CD4-positive, alpha-beta T cell (primary cell): Measurements from ENCODE around the gene CGB8. TPM values are rescaled to one million over a fixed set of nuclear protein-coding genes. Genes with fewer than 3 reads are reported as not detected.

ENCODE experiments used
- ATAC-seq: fragments of 200-7000 bp; cut with Tn5 transposase; one replicate; pipeline ENCODE4 v1.10.0; 2022; ENCODE audit warnings: mild to moderate bottlenecking; ENCODE audit not compliant: poor library complexity
- CTCF ChIA-PET: fragments of 350-600 bp; sonication (Branson Sonifier 250); formaldehyde crosslinking; loops from one replicate; lab custom pipeline; 2021; ENCODE audit warnings: antibody characterized with exemption, inconsistent platforms; lab: Charles Lee
- POLR2A ChIA-PET: fragments of 350-600 bp; sonication (Branson Sonifier 250); formaldehyde crosslinking; loops from one replicate; lab custom pipeline; 2021; ENCODE audit warnings: antibody characterized with exemption, inconsistent platforms; lab: Charles Lee
- DNase-seq, 14 experiments: peaks; one replicate each; pipeline ENCODE4 v3.0.0-alpha.2; 2013 to 2020; ENCODE audit warnings: mixed read lengths in 2 of 14
- H3K27ac ChIP-seq, 2 donors: one replicate each; pipeline versions ENCODE4 v1.5.1 to v1.7.0; 2013; ENCODE audit warnings: low read length in 2 of 2, low read depth in 1 of 2, mild to moderate bottlenecking in 1 of 2
- H3K27me3 ChIP-seq, 2 experiments: 1 replicate in 1 of 2; 2 replicates in 1 of 2; pipeline versions ENCODE4 v1.6.1 to v1.7.0; 2013; ENCODE audit warnings: low read length in 2 of 2, control low read depth in 1 of 2, mild to moderate bottlenecking in 1 of 2, moderate library complexity in 1 of 2; ENCODE audit not compliant: insufficient read depth in 2 of 2, control insufficient read depth in 1 of 2
- H3K36me3 ChIP-seq: one replicate; pipeline ENCODE4 v1.6.1; 2013; ENCODE audit warnings: low read length, control low read depth; ENCODE audit not compliant: insufficient read depth
- H3K4me1 ChIP-seq: one replicate; pipeline ENCODE4 v1.6.1; 2013; ENCODE audit warnings: low read length, control low read depth; ENCODE audit not compliant: insufficient read depth
- H3K4me3 ChIP-seq: one replicate; pipeline ENCODE4 v1.5.1; 2013; ENCODE audit warnings: mild to moderate bottlenecking, low read length, moderate library complexity
- H3K9me3 ChIP-seq, 2 experiments: 1 replicate in 1 of 2; 2 replicates in 1 of 2; pipeline versions ENCODE4 v1.6.1 to v1.7.0; 2013; ENCODE audit warnings: low read length in 2 of 2, mild to moderate bottlenecking in 2 of 2, control low read depth in 1 of 2, moderate library complexity in 1 of 2; ENCODE audit not compliant: control insufficient read depth in 1 of 2, insufficient read depth in 1 of 2
- H3K27ac Mint-ChIP-seq: one replicate; pipeline ENCODE4 v1.8.0; 2020; ENCODE audit warnings: mixed read lengths
- H3K27me3 Mint-ChIP-seq: one replicate; pipeline ENCODE4 v1.8.0; 2021; ENCODE audit warnings: mixed read lengths
- H3K36me3 Mint-ChIP-seq: one replicate; pipeline ENCODE4 v1.8.0; 2021; ENCODE audit warnings: low read depth, mixed read lengths
- H3K4me1 Mint-ChIP-seq: one replicate; pipeline ENCODE4 v1.8.0; 2021; ENCODE audit warnings: low read depth, mixed read lengths
- H3K4me3 Mint-ChIP-seq: one replicate; pipeline ENCODE4 v1.8.0; 2020; ENCODE audit warnings: mild to moderate bottlenecking, mixed read lengths
- H3K9me3 Mint-ChIP-seq: one replicate; pipeline ENCODE4 v1.8.0; 2020; ENCODE audit warnings: mixed read lengths
- intact Hi-C, 2 experiments: fragments of 100-400 bp; cut with DNase I in 1 of 2; cut with micrococcal nuclease in 1 of 2; formaldehyde crosslinking; loops; one replicate each; pipeline versions ENCODE4 v1.15.1 to v1.9.0; 2023 to 2025; cut with DNase I, micrococcal nuclease
- total RNA-seq, 174 experiments: library from RNA in 2 of 174; stranded (reverse) in 2 of 174; gene quantifications; one replicate each; pipeline ENCODE4 v1.2.3 and lab custom pipeline; 2021 to 2026
- TF ChIP-seq, protein P1 (sequence below): fragments of 200-600 bp; IDR thresholded peaks from one replicate; pipeline ENCODE4 v1.8.0; 2022; ENCODE audit warnings: antibody characterized with exemption, mild to moderate bottlenecking

The CGB8 gene
- total RNA-seq, 2 experiments from 2014 or later, result not detected

DNA sequence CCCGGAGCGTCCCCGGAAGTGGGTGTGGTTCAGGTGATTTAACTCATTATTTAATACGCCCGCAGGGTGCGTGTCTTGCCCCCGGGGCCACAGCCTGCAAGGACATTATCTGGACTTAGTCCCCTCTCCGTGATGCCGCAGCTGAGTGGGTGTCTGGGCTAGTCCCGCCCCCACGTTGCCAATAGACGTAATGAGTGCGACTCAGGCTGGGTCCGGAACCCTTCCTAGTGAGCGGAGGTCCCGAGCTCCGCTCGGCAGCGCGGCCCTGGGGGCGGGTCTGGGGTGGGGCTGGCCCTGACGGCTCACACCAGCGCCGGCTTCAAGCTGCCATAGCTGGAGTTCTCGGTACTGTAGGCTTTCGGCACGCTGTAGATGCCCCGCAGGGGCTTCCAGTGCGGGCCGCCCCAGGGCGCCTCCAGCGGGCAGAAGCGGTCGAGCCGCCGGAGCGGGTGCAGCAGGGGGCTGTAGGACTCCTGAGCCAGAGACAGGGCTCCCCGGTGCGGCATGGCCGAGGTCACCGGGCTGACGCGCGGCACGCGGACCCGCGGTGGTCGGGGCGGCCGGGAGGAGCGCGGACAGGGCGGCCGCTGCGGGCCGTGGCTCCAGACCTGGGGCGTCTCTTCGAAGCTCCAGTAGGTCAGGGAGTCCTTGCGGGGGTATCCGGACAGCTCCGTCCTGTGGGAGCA, 31.1 kb downstream of the CGB8 start:
- Histone ChIP-seq H3K27me3 (peaks cover 0 to 4% of the 10 kb centered on the region in 2 experiments), H3K9me3 (no peaks in the 10 kb centered on the region), H3K4me1 (peaks cover 40% of the 10 kb centered on the region), H3K4me3 (peak overlapping the region; percentile 63), H3K27ac (peak overlapping the region in 1 of 2 donors; percentile 29), H3K36me3 (no peaks in the 10 kb centered on the region)
- CTCF ChIA-PET, result interaction anchor here (0.6 to 1.5 kb wide), 8 partner anchors 9 to 142 kb away, joined by 3 to 14 read pairs (median 3); partner anchors contain the start of genes GYS1 and RUVBL2
- ATAC-seq, result peak; percentile 86
- peaks cover 5% of the 10 kb centered on the region for H3K36me3 Mint-ChIP-seq
- intact Hi-C loops, result loop anchor here in 1 of 2 experiments (2.0 to 5.0 kb wide), 2 partner anchors 25 to 39 kb away; partner anchors contain the start of genes CGB7, GYS1 and RUVBL2
- DNase-seq, result peak; percentile 48 to 84 (median 64)
- H3K27me3 Mint-ChIP-seq, result peaks cover 5% of the 10 kb centered on the region
- no peaks in the 10 kb centered on the region for H3K9me3 Mint-ChIP-seq
- H3K27ac Mint-ChIP-seq, result no peak overlapping the region
- TF ChIP-seq, protein P1, sequence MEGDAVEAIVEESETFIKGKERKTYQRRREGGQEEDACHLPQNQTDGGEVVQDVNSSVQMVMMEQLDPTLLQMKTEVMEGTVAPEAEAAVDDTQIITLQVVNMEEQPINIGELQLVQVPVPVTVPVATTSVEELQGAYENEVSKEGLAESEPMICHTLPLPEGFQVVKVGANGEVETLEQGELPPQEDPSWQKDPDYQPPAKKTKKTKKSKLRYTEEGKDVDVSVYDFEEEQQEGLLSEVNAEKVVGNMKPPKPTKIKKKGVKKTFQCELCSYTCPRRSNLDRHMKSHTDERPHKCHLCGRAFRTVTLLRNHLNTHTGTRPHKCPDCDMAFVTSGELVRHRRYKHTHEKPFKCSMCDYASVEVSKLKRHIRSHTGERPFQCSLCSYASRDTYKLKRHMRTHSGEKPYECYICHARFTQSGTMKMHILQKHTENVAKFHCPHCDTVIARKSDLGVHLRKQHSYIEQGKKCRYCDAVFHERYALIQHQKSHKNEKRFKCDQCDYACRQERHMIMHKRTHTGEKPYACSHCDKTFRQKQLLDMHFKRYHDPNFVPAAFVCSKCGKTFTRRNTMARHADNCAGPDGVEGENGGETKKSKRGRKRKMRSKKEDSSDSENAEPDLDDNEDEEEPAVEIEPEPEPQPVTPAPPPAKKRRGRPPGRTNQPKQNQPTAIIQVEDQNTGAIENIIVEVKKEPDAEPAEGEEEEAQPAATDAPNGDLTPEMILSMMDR, result peak; percentile 78
- POLR2A ChIA-PET, result interaction anchor here (1.2 to 3.2 kb wide), 4 partner anchors 18 to 96 kb away, joined by 4 to 15 read pairs (median 5); partner anchors contain the start of genes FTL, GYS1, LIN7B and RUVBL2
- peak overlapping the region; percentile 90 for H3K4me3 Mint-ChIP-seq
- peaks cover 25% of the 10 kb centered on the region for H3K4me1 Mint-ChIP-seq

DNA sequence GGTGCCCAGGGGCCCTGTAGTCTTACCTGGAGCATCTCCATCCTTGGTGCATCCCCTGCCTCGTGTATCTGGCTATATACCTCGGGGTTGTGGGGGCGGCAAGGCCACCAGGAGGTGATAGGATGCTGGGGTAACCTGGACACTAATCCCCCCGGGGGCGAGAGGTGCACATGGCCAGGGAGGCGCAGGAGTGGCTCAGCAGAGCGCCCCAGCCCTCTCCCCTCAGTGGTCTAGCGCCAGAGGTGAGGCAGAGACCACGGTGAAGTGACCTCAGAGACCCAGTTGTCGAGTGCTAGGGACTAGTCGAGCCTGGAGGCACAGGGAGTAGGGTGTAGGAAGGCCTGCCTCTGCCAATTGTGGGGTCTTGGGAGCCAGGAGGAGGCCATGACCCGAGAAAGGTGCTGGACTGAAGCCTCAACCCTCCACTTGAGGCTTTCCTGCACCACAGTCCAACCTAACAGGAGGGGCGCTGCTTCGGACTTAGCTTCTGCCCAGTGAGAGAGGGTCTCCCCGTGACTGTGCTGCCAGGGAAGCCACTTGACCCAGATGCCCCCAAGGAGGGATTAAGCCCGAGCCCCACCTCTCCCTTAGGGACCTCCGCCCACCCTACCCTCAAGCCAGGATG, 31.8 kb downstream of the CGB8 start, which contains the start of gene LHB:
Gene LHB (minus strand): TSS at position 51 of the 625 bp plus-strand sequence. CDS start 10 bp downstream, at position 41.
- peaks cover 5% of the 10 kb centered on the region for H3K27me3 Mint-ChIP-seq
- no peak for ATAC-seq
- no peaks in the 10 kb centered on the region for H3K9me3 Mint-ChIP-seq
- peak within 1 kb of the TSS; percentile 90 for H3K4me3 Mint-ChIP-seq
- Histone ChIP-seq H3K27me3 (peaks cover 0 to 4% of the 10 kb centered on the region in 2 experiments), H3K9me3 (no peaks in the 10 kb centered on the region), H3K36me3 (peaks cover 3% of the 10 kb centered on the region), H3K4me1 (peaks cover 40% of the 10 kb centered on the region), H3K4me3 (peak within 1 kb of the TSS; percentile 63), H3K27ac (peak within 1 kb of the TSS in 1 of 2 donors; percentile 29)
- TF ChIP-seq, protein P1, result no peak
- H3K4me1 Mint-ChIP-seq, result peaks cover 25% of the 10 kb centered on the region
- POLR2A ChIA-PET, result interaction anchor here (1.2 to 3.2 kb wide), 4 partner anchors 17 to 97 kb away, joined by 4 to 15 read pairs (median 5); partner anchors contain the start of genes FTL, GYS1, LIN7B and RUVBL2
- intact Hi-C loops, result loop anchor here in 1 of 2 experiments (5.0 kb wide), 1 partner anchor 40 kb away; the partner anchor contains the start of gene CGB7
- no peak for DNase-seq
- peaks cover 12% of the 10 kb centered on the region for H3K36me3 Mint-ChIP-seq
- no peak within 1 kb of the TSS for H3K27ac Mint-ChIP-seq
- CTCF ChIA-PET, result interaction anchor here (0.6 to 1.5 kb wide), 8 partner anchors 9 to 141 kb away, joined by 3 to 14 read pairs (median 3); partner anchors contain the start of genes GYS1 and RUVBL2

DNA sequence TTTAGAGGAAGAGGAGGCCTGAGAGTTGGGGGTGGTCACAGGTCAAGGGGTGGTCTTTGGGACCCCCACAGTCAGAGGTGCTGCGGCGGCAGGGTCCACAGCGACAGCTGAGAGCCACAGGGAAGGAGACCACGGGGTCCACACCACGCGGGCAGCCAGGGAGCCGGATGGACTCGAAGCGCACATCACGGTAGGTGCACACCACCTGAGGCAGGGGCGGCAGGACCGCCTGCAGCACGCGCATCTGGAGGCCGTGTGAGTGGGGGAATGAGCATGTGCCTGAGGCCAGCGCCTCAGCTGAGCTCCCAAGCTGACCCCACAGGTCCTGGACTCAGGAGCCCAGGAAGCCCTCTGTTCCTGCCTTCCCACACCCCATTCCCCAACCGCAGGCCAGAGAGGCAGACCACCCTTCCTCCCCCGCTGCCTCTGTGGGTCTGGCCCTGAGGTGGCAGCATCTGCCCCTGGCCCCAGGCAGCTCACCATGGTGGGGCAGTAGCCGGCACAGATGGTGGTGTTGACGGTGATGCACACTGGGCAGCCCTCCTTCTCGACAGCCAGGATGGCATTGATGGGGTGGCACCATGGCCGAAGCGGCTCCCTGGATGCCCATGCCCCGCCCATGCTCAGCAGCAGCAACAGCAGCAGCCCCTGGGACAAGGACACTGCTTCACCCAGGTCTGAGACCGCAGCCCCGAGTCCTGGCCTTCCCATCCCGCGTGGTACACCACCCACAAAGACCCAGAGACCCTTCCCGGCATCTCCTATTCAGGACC, 32.7 kb downstream of the CGB8 start:
- intact Hi-C loops, result loop anchor here in 1 of 2 experiments (5.0 kb wide), 1 partner anchor 41 kb away; the partner anchor contains the start of gene CGB7
- H3K27me3 ChIP-seq, result peaks cover 0 to 4% of the 10 kb centered on the region in 2 experiments
- H3K36me3 Mint-ChIP-seq, result peaks cover 19% of the 10 kb centered on the region
- ChIA-PET CTCF (no interaction called here), POLR2A (no interaction called here)
- peaks cover 6% of the 10 kb centered on the region for H3K36me3 ChIP-seq
- no peak for ATAC-seq
- no peaks in the 10 kb centered on the region for H3K9me3 ChIP-seq
- peaks cover 5% of the 10 kb centered on the region for H3K27me3 Mint-ChIP-seq
- no peak overlapping the region for H3K27ac Mint-ChIP-seq
- peaks cover 37% of the 10 kb centered on the region for H3K4me1 ChIP-seq
- no peak overlapping the region for H3K4me3 ChIP-seq
- peaks cover 24% of the 10 kb centered on the region for H3K4me1 Mint-ChIP-seq
- H3K27ac ChIP-seq, result no peak overlapping the region
- no peak for DNase-seq
- H3K9me3 Mint-ChIP-seq, result no peaks in the 10 kb centered on the region
- H3K4me3 Mint-ChIP-seq, result peak overlapping the region; percentile 82
- TF ChIP-seq, protein P1, result no peak
